Measurements from ENCODE around the gene CCDC107. TPM values are rescaled to one million over a fixed set of nuclear protein-coding genes. Genes with fewer than 3 reads are reported as not detected.

The CCDC107 gene
- total and polyA plus RNA-seq, 2 of the 13 experiments (the other 11 are each of a cell fraction or from before 2014, with no cell fraction given): 7.1 to 15.2 TPM

- TF ChIP-seq PAXIP1 (CRISPR knock-in tag; conservative IDR thresholded peaks at IDR 0.05) (peak; percentile 59), IKZF5 (CRISPR knock-in tag; IDR thresholded peaks at IDR 0.05) (no peak), GATA4 (IDR thresholded peaks at IDR 0.05; ENCODE audit: borderline replicate concordance, low read depth) (no peak), KMT2B (CRISPR knock-in tag; IDR thresholded peaks at IDR 0.05) (peak; percentile 32; the same call in 1 of the 2 replicates), CHD4 (IDR thresholded peaks at IDR 0.05; ENCODE audit: borderline replicate concordance, low read length) (no peak), HNF4G (IDR thresholded peaks at IDR 0.05; ENCODE audit: borderline replicate concordance, low read depth, low read length) (0 out of 2 replicates have a peak, but pooled peaks have one; percentile 41), HNF4G (CRISPR knock-in tag; IDR thresholded peaks at IDR 0.05; ENCODE audit: borderline replicate concordance, low read depth) (no peak), LCORL (IDR thresholded peaks at IDR 0.05) (no peak), LCORL (CRISPR knock-in tag; IDR thresholded peaks at IDR 0.05) (peak; percentile 52; the same call in 1 of the 2 replicates), HDAC2 (CRISPR knock-in tag; IDR thresholded peaks at IDR 0.05) (no peak), ZXDC (CRISPR knock-in tag; IDR thresholded peaks at IDR 0.05) (no peak), AFF4 (CRISPR knock-in tag; IDR thresholded peaks at IDR 0.05) (no peak), WIZ (CRISPR knock-in tag; IDR thresholded peaks at IDR 0.05) (no peak), ZNF792 (CRISPR knock-in tag; IDR thresholded peaks at IDR 0.05) (no peak), MED8 (CRISPR knock-in tag; IDR thresholded peaks at IDR 0.05; ENCODE audit: insufficient replicate concordance) (no peak), FOXO4 (CRISPR knock-in tag; conservative IDR thresholded peaks at IDR 0.05) (no peak)
Observed at GRCh38 chr9:35673132-35674024, 15.3 kb downstream of the CCDC107 start, which contains the start of gene CA9 (continued).
